ENCODE results near the gene THEMIS.
"Not testable (repeated sequence)": the region's sequence is repeated elsewhere in the genome, so short reads cannot be mapped to it uniquely, and the experiment has no call there.

- TF ChIP-seq POLR2A (IDR thresholded peaks at IDR 0.05), result not testable (repeated sequence)
- TF ChIP-seq, protein P1, sequence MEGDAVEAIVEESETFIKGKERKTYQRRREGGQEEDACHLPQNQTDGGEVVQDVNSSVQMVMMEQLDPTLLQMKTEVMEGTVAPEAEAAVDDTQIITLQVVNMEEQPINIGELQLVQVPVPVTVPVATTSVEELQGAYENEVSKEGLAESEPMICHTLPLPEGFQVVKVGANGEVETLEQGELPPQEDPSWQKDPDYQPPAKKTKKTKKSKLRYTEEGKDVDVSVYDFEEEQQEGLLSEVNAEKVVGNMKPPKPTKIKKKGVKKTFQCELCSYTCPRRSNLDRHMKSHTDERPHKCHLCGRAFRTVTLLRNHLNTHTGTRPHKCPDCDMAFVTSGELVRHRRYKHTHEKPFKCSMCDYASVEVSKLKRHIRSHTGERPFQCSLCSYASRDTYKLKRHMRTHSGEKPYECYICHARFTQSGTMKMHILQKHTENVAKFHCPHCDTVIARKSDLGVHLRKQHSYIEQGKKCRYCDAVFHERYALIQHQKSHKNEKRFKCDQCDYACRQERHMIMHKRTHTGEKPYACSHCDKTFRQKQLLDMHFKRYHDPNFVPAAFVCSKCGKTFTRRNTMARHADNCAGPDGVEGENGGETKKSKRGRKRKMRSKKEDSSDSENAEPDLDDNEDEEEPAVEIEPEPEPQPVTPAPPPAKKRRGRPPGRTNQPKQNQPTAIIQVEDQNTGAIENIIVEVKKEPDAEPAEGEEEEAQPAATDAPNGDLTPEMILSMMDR (IDR thresholded peaks at IDR 0.05), result not testable (repeated sequence)
Measured at GRCh38 chr6:127926441-127926840, 25.6 kb upstream of the THEMIS start.
